GM12878 (cell line): ENCODE data around the gene SYCE3. TPM values are rescaled to one million over a fixed set of nuclear protein-coding genes. Genes with fewer than 3 reads are reported as not detected.

Experiments used
- ATAC-seq: fragments of 200-7000 bp; cut with Tn5 transposase; 3 replicates; pipeline ENCODE4 v1.9.1; 2020; ENCODE audit warnings: mild to moderate bottlenecking, moderate library complexity
- BruUV-seq: library from RNA; stranded (reverse); fragments of 400-500 nt; replicated peaks from 2 replicates; lab custom pipeline; 2021; lab: Mats Ljungman, UMichigan
- CTCF ChIA-PET: fragments of 300-600 bp; sonication (Branson Sonifier 250); formaldehyde crosslinking; extraction: SDS; loops from one replicate; lab custom pipeline; 2021; ENCODE audit warnings: inconsistent platforms; lab: Yijun Ruan, JAX
- POLR2A ChIA-PET: fragments of 350-600 bp; formaldehyde crosslinking; extraction: SDS; loops from one replicate; lab custom pipeline; 2021; ENCODE audit warnings: inconsistent platforms; lab: Charles Lee
- RAD21 ChIA-PET: fragments of 300-600 bp; sonication (Branson Sonifier 250); formaldehyde crosslinking; loops from one replicate; lab custom pipeline; 2023; ENCODE audit warnings: antibody characterized with exemption; ENCODE audit not compliant: unreplicated experiment; lab: Charles Lee
- SMC1A ChIA-PET: fragments of 300-600 bp; sonication (Branson Sonifier 250); formaldehyde crosslinking; loops from one replicate; lab custom pipeline; 2023; ENCODE audit not compliant: unreplicated experiment, uncharacterized antibody; lab: Charles Lee
- DNase-seq: peaks from one replicate; pipeline ENCODE4 v3.0.0-alpha.2; 2011; ENCODE audit warnings: low read depth, low spot score
- FAIRE-seq: peaks from 3 replicates; lab custom pipeline; 2011; peaks lifted over from hg19 to GRCh38; lab: Jason Lieb, UNC
- H2AFZ ChIP-seq: 2 replicates; pipeline ENCODE4 v1.6.0; 2011; ENCODE audit warnings: low read depth, low read length, control low read depth; ENCODE audit not compliant: control insufficient read depth
- H3K27ac ChIP-seq: 2 replicates; pipeline ENCODE4 v1.5.1; 2011; ENCODE audit warnings: control low read depth; ENCODE audit not compliant: control insufficient read depth, insufficient read depth
- H3K27me3 ChIP-seq, 2 experiments: replicated peaks in 1 of 2; 2 replicates each; pipeline versions ENCODE4 v1.6.0 to v1.6.1; 2011; ENCODE audit warnings: low read length in 1 of 2; ENCODE audit not compliant: control insufficient read depth in 2 of 2, insufficient read depth in 2 of 2
- H3K36me3 ChIP-seq, 2 experiments: 2 replicates each; pipeline ENCODE4 v1.5.1; 2011; ENCODE audit warnings: low read length in 1 of 2; ENCODE audit not compliant: control insufficient read depth in 2 of 2, insufficient read depth in 2 of 2
- H3K4me1 ChIP-seq: 2 replicates; pipeline ENCODE4 v1.6.1; 2011; ENCODE audit warnings: mild to moderate bottlenecking, low read length, moderate library complexity, mixed read lengths; ENCODE audit not compliant: control insufficient read depth, insufficient read depth
- H3K4me2 ChIP-seq: 2 replicates; pipeline ENCODE4 v1.6.0; 2011; ENCODE audit warnings: control low read depth; ENCODE audit not compliant: control insufficient read depth, insufficient read depth
- H3K4me3 ChIP-seq: fragments of 200-600 bp; sonication (generic); 2 replicates; pipeline ENCODE4 v1.5.1; 2016
- H3K79me2 ChIP-seq: 2 replicates; pipeline ENCODE4 v1.6.0; 2011; ENCODE audit warnings: low read length; ENCODE audit not compliant: control insufficient read depth, insufficient read depth
- H3K9ac ChIP-seq: 2 replicates; pipeline ENCODE4 v1.8.0; 2011; ENCODE audit warnings: low read length, control low read depth, mixed read lengths; ENCODE audit not compliant: control insufficient read depth, insufficient read depth
- H3K9me3 ChIP-seq: replicated peaks from 3 replicates; pipeline ENCODE4 v1.5.1; 2011; ENCODE audit warnings: mild to moderate bottlenecking, low read length; ENCODE audit not compliant: control insufficient read depth, insufficient read depth
- H4K20me1 ChIP-seq: 2 replicates; pipeline ENCODE4 v1.6.0; 2011; ENCODE audit not compliant: control insufficient read depth, insufficient read depth
- BCL11A ChIP-seq: IDR thresholded peaks from 2 replicates; pipeline ENCODE4 v1.6.1; 2011; ENCODE audit warnings: low read depth, low read length
- CHD4 ChIP-seq: fragments of 200-600 bp; sonication (generic); IDR thresholded peaks from 2 replicates; pipeline ENCODE4 v1.6.1; 2016; ENCODE audit warnings: mild to moderate bottlenecking
- FOXM1 ChIP-seq: IDR thresholded peaks from 2 replicates; pipeline ENCODE4 v1.6.1; 2012; ENCODE audit warnings: low read depth, mild to moderate bottlenecking, inconsistent platforms, low read length, moderate library complexity
- GATAD2B ChIP-seq: fragments of 450-650 bp; conservative IDR thresholded peaks from 2 replicates; pipeline ENCODE4 v1.6.1; 2017; ENCODE audit warnings: low read depth, mild to moderate bottlenecking, moderate library complexity
- IKZF1 ChIP-seq: fragments of 450-650 bp; conservative IDR thresholded peaks from 2 replicates; pipeline ENCODE4 v1.6.1; 2017; ENCODE audit warnings: antibody characterized with exemption, mild to moderate bottlenecking
- KDM1A ChIP-seq: fragments of 200-600 bp; sonication (generic); IDR thresholded peaks from 2 replicates; pipeline ENCODE4 v1.6.1; 2016; ENCODE audit warnings: borderline replicate concordance
- NR2C2 ChIP-seq: IDR thresholded peaks from 2 replicates; pipeline ENCODE4 v1.6.1; 2011; ENCODE audit warnings: borderline replicate concordance, low read depth; ENCODE audit not compliant: control insufficient read depth, insufficient read length
- PAX5 ChIP-seq: IDR thresholded peaks from 2 replicates; pipeline ENCODE4 v1.6.1; 2011; ENCODE audit warnings: low read depth, low read length, borderline replicate concordance
- PML ChIP-seq: IDR thresholded peaks from 2 replicates; pipeline ENCODE4 v1.6.1; 2012; ENCODE audit warnings: low read length, inconsistent platforms
- RBBP5 ChIP-seq: fragments of 200-600 bp; sonication (generic); conservative IDR thresholded peaks from 2 replicates; pipeline ENCODE4 v1.6.1; 2016
- RFX5 ChIP-seq: IDR thresholded peaks from 2 replicates; pipeline ENCODE4 v1.6.1; 2011; ENCODE audit warnings: low read depth, low read length, improper control_type of control experiment
- SP1 ChIP-seq: IDR thresholded peaks from one replicate; pipeline ENCODE4 v1.6.1; 2011; ENCODE audit warnings: low read depth, low read length
- WGBS: methylation state at CpG from one replicate; pipeline ENCODE4 v1.1.6; 2016; ENCODE audit warnings: low lambda C conversion rate; ENCODE audit not compliant: insufficient replicate concordance, insufficient coverage; ENCODE audit errors: missing lambda C conversion rate; 5-methylcytosine and 5-hydroxymethylcytosine counted together
- in situ Hi-C: fragments of 300-500 bp; cut with MboI; formaldehyde crosslinking; loops from 9 replicates; pipeline ENCODE4 v1.14.3; 2018; ENCODE audit warnings: mixed read lengths
- intact Hi-C: fragments of 100-400 bp; cut with micrococcal nuclease; formaldehyde crosslinking; loops from one replicate; pipeline ENCODE4 v1.14.2; 2022; ENCODE audit not compliant: unreplicated experiment
- polyA plus RNA-seq, 11 experiments: library from polyadenylated mRNA; depleted of rRNA in 4 of 11; unstranded in 6 of 11; stranded (reverse) in 5 of 11; fragments of >200 nt; fragmentation: Nextera tagmentation in 4 of 11; fragmentation: Illumina TruSeq in 1 of 11; extraction: Ambion mirVana in 4 of 11; extraction: Trizol in 1 of 11; gene quantifications; 1 replicate in 1 of 11; 2 replicates in 10 of 11; pipeline versions ENCODE4 v1.2.1 to v1.2.3, GENCODE V29; 2011 to 2016; ENCODE audit warnings: inconsistent platforms in 2 of 11, missing spikeins in 2 of 11, low read depth in 1 of 11
- total RNA-seq, 4 experiments: library from RNA; depleted of rRNA in 3 of 4; stranded (reverse); fragments of >200 nt in 3 of 4; fragmentation: Illumina TruSeq in 1 of 4; extraction: Trizol in 1 of 4; gene quantifications; 2 replicates each; pipeline versions ENCODE4 v1.2.1 to v1.2.3, GENCODE V29; 2013 to 2021
- TF ChIP-seq, protein P1 (sequence below): IDR thresholded peaks from 2 replicates; pipeline ENCODE4 v1.6.1; 2012; ENCODE audit warnings: low read depth, low read length, improper control_type of control experiment
- TF ChIP-seq, protein P2 (sequence below): fragments of 450-650 bp; IDR thresholded peaks from 2 replicates; pipeline ENCODE4 v1.6.1; 2017; ENCODE audit warnings: low read depth, mild to moderate bottlenecking, moderate library complexity
- TF ChIP-seq, protein P3 (sequence below): fragments of 450-650 bp; IDR thresholded peaks from 2 replicates; pipeline ENCODE4 v1.6.1; 2014; ENCODE audit warnings: mild to moderate bottlenecking

The SYCE3 gene
- total and polyA plus RNA-seq, 10 of the 15 experiments (the other 5 are each of a cell fraction or from before 2014, with no cell fraction given), result 0.38 to 0.91 (median 0.76) TPM; not detected in 4

DNA sequence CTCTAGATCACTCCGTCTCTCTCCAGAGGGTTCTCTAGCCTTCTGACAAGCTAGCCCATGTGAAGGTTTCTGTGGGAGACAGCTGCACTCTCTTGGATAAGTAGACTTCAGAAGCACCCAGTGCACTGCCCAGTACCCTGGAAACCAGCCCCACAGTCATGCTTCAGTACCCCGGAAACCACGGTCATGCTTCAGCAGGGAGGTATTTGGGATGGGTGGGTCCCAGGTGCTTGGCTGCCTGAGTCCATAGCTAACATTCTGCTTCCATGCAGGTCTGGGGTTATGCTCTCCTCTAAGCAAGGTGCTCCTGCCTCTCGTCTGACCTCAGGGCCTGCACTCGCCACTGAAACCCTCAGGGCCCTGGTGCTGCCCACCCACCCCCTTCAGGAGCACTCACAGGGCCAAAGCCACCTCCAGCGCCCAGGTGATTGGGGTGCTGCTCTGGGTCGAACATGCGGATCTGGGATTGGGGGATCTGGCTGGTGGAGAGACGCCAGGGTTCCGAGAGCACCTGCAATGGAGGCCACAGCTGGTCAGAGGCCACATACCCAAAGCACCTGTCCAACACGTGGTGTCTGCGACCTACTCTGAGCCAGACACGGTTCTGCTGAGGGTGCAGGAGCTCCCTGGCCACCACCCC is 7.3 kb upstream of the SYCE3 start:
- 61% methylated on average over 13 of the region's 13 CpGs for WGBS
- H3K4me2 ChIP-seq, result no peak overlapping the region
- DNase-seq, result no peak
- CTCF ChIA-PET, result no interaction called here
- TF ChIP-seq, protein P1, sequence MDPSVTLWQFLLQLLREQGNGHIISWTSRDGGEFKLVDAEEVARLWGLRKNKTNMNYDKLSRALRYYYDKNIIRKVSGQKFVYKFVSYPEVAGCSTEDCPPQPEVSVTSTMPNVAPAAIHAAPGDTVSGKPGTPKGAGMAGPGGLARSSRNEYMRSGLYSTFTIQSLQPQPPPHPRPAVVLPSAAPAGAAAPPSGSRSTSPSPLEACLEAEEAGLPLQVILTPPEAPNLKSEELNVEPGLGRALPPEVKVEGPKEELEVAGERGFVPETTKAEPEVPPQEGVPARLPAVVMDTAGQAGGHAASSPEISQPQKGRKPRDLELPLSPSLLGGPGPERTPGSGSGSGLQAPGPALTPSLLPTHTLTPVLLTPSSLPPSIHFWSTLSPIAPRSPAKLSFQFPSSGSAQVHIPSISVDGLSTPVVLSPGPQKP, result no peak
- TF ChIP-seq KDM1A (no peak), SP1 (no peak), PAX5 (peak; percentile 64; the same call in 1 of the 2 replicates)
- TF ChIP-seq, all 136 proteins: peak for 1
- BruUV-seq, result no TSS peak
- H3K4me1 ChIP-seq, result peaks cover 7% of the 10 kb centered on the region
- peak; percentile 89 for ATAC-seq
- H3K9ac ChIP-seq, result no peak overlapping the region
- ChIA-PET POLR2A (interaction anchor here (0.6 to 0.8 kb wide), 2 partner anchors 12 to 19 kb away, joined by 3 to 4 read pairs; partner anchors contain the start of gene CHKB), RAD21 (interaction anchor here (1.1 kb wide), 1 partner anchor 13 kb away, joined by 3 read pairs; the partner anchor contains the start of gene CHKB), SMC1A (no interaction called here)
- H3K27ac ChIP-seq, result no peak overlapping the region
- FAIRE-seq, result no peak
- peaks cover 14 to 20% of the 10 kb centered on the region in 2 experiments; a peak in 3 of 4 replicates for H3K36me3 ChIP-seq
- H3K79me2 ChIP-seq, result no peaks in the 10 kb centered on the region
- H2AFZ ChIP-seq, result no peak overlapping the region
- intact Hi-C loops, result no loop called here
- H3K9me3 ChIP-seq, result no peaks in the 10 kb centered on the region
- H4K20me1 ChIP-seq, result no peaks in the 10 kb centered on the region
- H3K4me3 ChIP-seq, result no peak overlapping the region
- no peaks in the 10 kb centered on the region for H3K27me3 ChIP-seq
- in situ Hi-C loops, result no loop called here

DNA sequence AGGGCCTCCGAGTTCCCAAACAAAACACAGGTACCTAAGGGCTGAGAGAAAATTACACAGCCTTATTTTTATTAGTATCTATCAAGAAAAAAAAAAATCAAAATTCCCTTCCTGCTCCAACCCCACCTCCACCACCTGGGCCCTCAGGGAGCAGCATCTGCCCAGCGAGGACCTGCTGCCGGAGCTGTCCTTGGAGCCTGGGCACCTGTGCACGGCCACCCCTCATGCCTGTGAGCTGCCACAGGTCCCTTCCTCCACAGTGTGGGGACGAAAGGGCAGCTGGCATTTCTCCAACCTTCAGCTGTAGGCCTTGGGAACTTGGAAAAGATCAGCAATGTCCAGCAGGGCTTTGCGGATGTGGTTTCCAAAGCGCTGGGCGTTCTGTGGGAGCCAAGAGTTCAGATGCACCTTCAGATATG is 6.3 kb upstream of the SYCE3 start:
- Histone ChIP-seq H3K4me3 (no peak overlapping the region), H4K20me1 (no peaks in the 10 kb centered on the region), H2AFZ (no peak overlapping the region), H3K9ac (no peak overlapping the region), H3K36me3 (peaks cover 14 to 17% of the 10 kb centered on the region in 2 experiments; a peak in 3 of 4 replicates), H3K4me1 (peaks cover 7% of the 10 kb centered on the region), H3K9me3 (no peaks in the 10 kb centered on the region), H3K27me3 (no peaks in the 10 kb centered on the region), H3K4me2 (no peak overlapping the region), H3K27ac (no peak overlapping the region), H3K79me2 (no peaks in the 10 kb centered on the region)
- 85% methylated on average over 8 of the region's 8 CpGs for WGBS
- BruUV-seq, result no TSS peak
- no peak for FAIRE-seq
- ChIA-PET SMC1A (no interaction called here), CTCF (no interaction called here), POLR2A (interaction anchor here (0.6 kb wide), 1 partner anchor 18 kb away, joined by 4 read pairs; no protein-coding TSS in a partner anchor), RAD21 (interaction anchor here (1.1 kb wide), 1 partner anchor 14 kb away, joined by 3 read pairs; the partner anchor contains the start of gene CHKB)
- DNase-seq, result no peak
- no peak for ATAC-seq
- in situ Hi-C loops, result no loop called here
- intact Hi-C loops, result no loop called here
- TF ChIP-seq RFX5 (no peak), IKZF1 (no peak), BCL11A (no peak), NR2C2 (no peak), FOXM1 (no peak), RBBP5 (no peak), GATAD2B (no peak), PML (no peak), CHD4 (no peak)
- TF ChIP-seq, protein P2, sequence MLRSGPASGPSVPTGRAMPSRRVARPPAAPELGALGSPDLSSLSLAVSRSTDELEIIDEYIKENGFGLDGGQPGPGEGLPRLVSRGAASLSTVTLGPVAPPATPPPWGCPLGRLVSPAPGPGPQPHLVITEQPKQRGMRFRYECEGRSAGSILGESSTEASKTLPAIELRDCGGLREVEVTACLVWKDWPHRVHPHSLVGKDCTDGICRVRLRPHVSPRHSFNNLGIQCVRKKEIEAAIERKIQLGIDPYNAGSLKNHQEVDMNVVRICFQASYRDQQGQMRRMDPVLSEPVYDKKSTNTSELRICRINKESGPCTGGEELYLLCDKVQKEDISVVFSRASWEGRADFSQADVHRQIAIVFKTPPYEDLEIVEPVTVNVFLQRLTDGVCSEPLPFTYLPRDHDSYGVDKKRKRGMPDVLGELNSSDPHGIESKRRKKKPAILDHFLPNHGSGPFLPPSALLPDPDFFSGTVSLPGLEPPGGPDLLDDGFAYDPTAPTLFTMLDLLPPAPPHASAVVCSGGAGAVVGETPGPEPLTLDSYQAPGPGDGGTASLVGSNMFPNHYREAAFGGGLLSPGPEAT, result no peak
- TF ChIP-seq, protein P3, sequence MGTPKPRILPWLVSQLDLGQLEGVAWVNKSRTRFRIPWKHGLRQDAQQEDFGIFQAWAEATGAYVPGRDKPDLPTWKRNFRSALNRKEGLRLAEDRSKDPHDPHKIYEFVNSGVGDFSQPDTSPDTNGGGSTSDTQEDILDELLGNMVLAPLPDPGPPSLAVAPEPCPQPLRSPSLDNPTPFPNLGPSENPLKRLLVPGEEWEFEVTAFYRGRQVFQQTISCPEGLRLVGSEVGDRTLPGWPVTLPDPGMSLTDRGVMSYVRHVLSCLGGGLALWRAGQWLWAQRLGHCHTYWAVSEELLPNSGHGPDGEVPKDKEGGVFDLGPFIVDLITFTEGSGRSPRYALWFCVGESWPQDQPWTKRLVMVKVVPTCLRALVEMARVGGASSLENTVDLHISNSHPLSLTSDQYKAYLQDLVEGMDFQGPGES, result no peak
